OCI-LY1 (cell line): ENCODE measurements around the gene PTPRF.

Source experiments
- EZH2 ChIP-seq: fragments of 200-600 bp; sonication (generic), shearing (Covaris generic); IDR thresholded peaks from 2 replicates; pipeline ENCODE4 v1.8.0; 2017; ENCODE audit warnings: borderline replicate concordance, mixed run types, mild to moderate bottlenecking, antibody characterized with exemption, low read length, moderate library complexity, mixed read lengths
- TF ChIP-seq, protein P1 (sequence below): fragments of 200-600 bp; sonication (generic), shearing (Covaris generic); IDR thresholded peaks from 2 replicates; pipeline ENCODE4 v1.5.1; 2017; ENCODE audit warnings: mild to moderate bottlenecking, antibody characterized with exemption, low read length, moderate library complexity, mixed read lengths

DNA sequence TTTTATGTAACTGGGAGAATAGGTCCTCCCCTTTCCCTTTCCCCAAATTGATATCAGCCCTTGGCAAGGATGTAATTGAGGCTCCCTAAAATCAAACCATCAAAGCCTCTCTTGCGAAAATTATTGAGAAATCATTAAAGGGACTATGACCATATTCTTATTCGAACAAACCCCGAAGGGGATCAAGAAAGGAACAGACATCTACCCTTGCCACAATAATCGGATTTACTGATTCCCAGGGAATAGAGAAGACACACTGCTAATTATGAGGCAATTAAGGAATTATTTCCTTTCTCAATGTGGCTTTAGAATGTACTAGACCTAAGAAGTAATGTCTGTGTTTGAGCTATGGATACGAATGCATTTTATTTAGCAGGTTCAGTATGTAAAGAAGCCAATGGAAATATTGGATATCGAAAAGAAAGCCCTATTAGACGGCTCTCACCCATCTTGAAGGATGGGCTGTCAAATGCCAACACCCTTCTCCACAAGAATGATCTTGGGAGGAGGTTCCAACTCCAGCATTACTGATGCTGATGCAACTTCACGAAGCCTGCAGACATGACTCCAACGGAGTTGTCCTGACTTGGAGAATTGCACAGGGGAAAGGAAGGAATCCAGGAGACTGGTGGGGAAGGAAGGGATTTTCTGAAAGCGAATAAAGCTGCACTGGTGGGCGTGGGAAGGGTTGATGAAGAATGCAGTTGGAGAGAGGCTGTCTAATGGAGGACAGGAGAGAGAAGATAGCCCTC lies 11.6 kb upstream of the PTPRF start:
- TF ChIP-seq, protein P1, sequence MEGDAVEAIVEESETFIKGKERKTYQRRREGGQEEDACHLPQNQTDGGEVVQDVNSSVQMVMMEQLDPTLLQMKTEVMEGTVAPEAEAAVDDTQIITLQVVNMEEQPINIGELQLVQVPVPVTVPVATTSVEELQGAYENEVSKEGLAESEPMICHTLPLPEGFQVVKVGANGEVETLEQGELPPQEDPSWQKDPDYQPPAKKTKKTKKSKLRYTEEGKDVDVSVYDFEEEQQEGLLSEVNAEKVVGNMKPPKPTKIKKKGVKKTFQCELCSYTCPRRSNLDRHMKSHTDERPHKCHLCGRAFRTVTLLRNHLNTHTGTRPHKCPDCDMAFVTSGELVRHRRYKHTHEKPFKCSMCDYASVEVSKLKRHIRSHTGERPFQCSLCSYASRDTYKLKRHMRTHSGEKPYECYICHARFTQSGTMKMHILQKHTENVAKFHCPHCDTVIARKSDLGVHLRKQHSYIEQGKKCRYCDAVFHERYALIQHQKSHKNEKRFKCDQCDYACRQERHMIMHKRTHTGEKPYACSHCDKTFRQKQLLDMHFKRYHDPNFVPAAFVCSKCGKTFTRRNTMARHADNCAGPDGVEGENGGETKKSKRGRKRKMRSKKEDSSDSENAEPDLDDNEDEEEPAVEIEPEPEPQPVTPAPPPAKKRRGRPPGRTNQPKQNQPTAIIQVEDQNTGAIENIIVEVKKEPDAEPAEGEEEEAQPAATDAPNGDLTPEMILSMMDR: no peak
- no peak for TF ChIP-seq EZH2
